ENCODE results near the gene SLC28A3. TPM values are rescaled to one million over a fixed set of nuclear protein-coding genes. Genes with fewer than 3 reads are reported as not detected.

Gene SLC28A3
- total and polyA plus RNA-seq, 2 experiments from 2014 or later = not detected

DNA sequence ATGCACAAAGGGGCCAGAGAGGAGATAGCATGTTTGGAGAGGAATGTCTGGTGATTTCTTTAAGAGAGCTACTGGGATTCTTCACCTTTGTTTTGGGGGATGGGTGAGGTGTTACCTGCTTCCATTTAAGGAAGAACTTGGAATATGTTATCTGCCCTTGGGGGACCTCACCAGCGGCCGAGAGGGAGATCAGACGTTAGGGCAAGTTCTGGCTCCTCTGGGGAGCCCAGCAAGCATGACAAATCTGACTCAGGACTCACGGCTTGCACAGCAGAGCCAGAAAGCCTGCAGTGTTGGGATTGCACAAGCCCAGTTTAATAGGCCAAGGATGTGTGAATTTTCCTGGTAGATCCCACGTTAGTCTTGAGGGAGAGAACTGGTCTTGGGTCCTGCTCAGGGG, 40.3 kb downstream of the SLC28A3 start (continued):
- TF ChIP-seq, protein P1, sequence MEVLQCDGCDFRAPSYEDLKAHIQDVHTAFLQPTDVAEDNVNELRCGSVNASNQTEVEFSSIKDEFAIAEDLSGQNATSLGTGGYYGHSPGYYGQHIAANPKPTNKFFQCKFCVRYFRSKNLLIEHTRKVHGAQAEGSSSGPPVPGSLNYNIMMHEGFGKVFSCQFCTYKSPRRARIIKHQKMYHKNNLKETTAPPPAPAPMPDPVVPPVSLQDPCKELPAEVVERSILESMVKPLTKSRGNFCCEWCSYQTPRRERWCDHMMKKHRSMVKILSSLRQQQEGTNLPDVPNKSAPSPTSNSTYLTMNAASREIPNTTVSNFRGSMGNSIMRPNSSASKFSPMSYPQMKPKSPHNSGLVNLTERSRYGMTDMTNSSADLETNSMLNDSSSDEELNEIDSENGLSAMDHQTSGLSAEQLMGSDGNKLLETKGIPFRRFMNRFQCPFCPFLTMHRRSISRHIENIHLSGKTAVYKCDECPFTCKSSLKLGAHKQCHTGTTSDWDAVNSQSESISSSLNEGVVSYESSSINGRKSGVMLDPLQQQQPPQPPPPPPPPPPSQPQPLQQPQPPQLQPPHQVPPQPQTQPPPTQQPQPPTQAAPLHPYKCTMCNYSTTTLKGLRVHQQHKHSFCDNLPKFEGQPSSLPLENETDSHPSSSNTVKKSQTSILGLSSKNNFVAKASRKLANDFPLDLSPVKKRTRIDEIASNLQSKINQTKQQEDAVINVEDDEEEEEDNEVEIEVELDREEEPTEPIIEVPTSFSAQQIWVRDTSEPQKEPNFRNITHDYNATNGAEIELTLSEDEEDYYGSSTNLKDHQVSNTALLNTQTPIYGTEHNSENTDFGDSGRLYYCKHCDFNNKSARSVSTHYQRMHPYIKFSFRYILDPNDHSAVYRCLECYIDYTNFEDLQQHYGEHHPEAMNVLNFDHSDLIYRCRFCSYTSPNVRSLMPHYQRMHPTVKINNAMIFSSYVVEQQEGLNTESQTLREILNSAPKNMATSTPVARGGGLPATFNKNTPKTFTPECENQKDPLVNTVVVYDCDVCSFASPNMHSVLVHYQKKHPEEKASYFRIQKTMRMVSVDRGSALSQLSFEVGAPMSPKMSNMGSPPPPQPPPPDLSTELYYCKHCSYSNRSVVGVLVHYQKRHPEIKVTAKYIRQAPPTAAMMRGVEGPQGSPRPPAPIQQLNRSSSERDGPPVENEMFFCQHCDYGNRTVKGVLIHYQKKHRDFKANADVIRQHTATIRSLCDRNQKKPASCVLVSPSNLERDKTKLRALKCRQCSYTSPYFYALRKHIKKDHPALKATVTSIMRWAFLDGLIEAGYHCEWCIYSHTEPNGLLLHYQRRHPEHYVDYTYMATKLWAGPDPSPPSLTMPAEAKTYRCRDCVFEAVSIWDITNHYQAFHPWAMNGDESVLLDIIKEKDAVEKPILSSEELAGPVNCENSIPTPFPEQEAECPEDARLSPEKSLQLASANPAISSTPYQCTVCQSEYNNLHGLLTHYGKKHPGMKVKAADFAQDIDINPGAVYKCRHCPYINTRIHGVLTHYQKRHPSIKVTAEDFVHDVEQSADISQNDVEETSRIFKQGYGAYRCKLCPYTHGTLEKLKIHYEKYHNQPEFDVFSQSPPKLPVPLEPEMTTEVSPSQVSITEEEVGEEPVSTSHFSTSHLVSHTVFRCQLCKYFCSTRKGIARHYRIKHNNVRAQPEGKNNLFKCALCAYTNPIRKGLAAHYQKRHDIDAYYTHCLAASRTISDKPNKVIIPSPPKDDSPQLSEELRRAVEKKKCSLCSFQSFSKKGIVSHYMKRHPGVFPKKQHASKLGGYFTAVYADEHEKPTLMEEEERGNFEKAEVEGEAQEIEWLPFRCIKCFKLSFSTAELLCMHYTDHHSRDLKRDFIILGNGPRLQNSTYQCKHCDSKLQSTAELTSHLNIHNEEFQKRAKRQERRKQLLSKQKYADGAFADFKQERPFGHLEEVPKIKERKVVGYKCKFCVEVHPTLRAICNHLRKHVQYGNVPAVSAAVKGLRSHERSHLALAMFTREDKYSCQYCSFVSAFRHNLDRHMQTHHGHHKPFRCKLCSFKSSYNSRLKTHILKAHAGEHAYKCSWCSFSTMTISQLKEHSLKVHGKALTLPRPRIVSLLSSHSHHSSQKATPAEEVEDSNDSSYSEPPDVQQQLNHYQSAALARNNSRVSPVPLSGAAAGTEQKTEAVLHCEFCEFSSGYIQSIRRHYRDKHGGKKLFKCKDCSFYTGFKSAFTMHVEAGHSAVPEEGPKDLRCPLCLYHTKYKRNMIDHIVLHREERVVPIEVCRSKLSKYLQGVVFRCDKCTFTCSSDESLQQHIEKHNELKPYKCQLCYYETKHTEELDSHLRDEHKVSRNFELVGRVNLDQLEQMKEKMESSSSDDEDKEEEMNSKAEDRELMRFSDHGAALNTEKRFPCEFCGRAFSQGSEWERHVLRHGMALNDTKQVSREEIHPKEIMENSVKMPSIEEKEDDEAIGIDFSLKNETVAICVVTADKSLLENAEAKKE (CRISPR knock-in tag; IDR thresholded peaks at IDR 0.05) = no peak
- TF ChIP-seq, protein P2, sequence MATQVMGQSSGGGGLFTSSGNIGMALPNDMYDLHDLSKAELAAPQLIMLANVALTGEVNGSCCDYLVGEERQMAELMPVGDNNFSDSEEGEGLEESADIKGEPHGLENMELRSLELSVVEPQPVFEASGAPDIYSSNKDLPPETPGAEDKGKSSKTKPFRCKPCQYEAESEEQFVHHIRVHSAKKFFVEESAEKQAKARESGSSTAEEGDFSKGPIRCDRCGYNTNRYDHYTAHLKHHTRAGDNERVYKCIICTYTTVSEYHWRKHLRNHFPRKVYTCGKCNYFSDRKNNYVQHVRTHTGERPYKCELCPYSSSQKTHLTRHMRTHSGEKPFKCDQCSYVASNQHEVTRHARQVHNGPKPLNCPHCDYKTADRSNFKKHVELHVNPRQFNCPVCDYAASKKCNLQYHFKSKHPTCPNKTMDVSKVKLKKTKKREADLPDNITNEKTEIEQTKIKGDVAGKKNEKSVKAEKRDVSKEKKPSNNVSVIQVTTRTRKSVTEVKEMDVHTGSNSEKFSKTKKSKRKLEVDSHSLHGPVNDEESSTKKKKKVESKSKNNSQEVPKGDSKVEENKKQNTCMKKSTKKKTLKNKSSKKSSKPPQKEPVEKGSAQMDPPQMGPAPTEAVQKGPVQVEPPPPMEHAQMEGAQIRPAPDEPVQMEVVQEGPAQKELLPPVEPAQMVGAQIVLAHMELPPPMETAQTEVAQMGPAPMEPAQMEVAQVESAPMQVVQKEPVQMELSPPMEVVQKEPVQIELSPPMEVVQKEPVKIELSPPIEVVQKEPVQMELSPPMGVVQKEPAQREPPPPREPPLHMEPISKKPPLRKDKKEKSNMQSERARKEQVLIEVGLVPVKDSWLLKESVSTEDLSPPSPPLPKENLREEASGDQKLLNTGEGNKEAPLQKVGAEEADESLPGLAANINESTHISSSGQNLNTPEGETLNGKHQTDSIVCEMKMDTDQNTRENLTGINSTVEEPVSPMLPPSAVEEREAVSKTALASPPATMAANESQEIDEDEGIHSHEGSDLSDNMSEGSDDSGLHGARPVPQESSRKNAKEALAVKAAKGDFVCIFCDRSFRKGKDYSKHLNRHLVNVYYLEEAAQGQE (IDR thresholded peaks at IDR 0.05; ENCODE audit: unreplicated experiment) = no peak

DNA sequence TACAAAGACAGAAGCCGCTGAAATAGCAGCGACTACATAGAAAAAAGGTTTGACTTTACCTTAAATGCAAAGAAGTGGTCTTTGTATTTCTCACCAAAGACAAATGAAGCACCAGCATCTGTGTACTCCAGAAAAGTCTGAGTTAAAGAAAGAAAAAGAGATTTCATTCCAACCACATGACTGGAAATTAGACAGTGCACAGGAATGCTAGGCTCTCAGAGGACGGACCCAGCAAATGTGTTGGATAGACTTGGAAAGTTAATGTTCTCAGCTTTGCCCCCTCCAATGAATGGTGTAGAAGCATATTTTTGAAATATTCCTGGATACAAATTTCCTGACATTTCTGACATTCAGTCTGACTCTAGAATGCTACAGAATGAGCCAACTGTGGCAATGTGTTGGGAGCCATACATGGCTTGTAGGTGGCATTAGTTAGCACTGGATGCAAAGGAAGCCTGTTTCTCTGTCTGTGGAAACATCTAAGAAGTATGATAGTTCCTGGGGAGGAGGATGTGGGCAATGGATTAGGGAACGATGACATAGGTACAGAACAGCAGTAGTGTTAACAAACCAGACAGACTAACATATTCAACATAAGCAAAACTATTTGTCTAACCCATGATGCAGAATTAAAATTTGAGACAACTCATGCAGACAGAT, 43.3 kb downstream of the SLC28A3 start:
- Histone ChIP-seq H3K79me2 (replicated peaks; ENCODE audit: insufficient read depth) (no peaks in the 10 kb centered on the region), H3K27me3 (ENCODE audit: insufficient read depth) (no peaks in the 10 kb centered on the region), H3K4me3 (no peak overlapping the region), H3K9me2 (ENCODE audit: insufficient read depth) (peaks cover 3% of the 10 kb centered on the region; the same call in 1 of the 2 replicates), H3K27ac (ENCODE audit: low read depth) (no peak overlapping the region), H2AFZ (no peak overlapping the region), H3K36me3 (ENCODE audit: insufficient read depth) (no peaks in the 10 kb centered on the region), H3F3A (replicated peaks; ENCODE audit: low read depth) (no peaks in the 10 kb centered on the region), H3K4me1 (ENCODE audit: insufficient read depth) (peaks cover 8% of the 10 kb centered on the region; the same call in 1 of the 2 replicates), H3K4me2 (no peak overlapping the region), H4K20me1 (replicated peaks; ENCODE audit: insufficient read depth) (no peaks in the 10 kb centered on the region)
- Mint-ChIP-seq H3K4me1 (peaks cover 9% of the 10 kb centered on the region), H3K4me3 (no peak overlapping the region), H3K27ac (no peak overlapping the region), H3K36me3 (ENCODE audit: low read depth) (no peaks in the 10 kb centered on the region), H3K9me3 (no peaks in the 10 kb centered on the region; the same call in 2 of the 3 replicates), H3K27me3 (ENCODE audit: insufficient read depth, low read depth, poor library complexity) (peaks cover 4% of the 10 kb centered on the region)
- ATAC-seq (no peak), DNase-seq (ENCODE audit: low spot score) (no peak)
- TF ChIP-seq EZH2phosphoT487 (IDR thresholded peaks at IDR 0.05; ENCODE audit: unreplicated experiment) (no peak), ZNF114 (CRISPR knock-in tag; IDR thresholded peaks at IDR 0.05) (no peak)
- TF ChIP-seq, protein P2 (IDR thresholded peaks at IDR 0.05; ENCODE audit: unreplicated experiment) = no peak

Measured in GM23338 (cell line).